Coronary artery (tissue), 2 donors: ENCODE results near the gene KIR2DL1.
A peak's percentile ranks its signal among the peaks of the same experiment; 100 is the strongest.
"Not testable (repeated sequence)": the region's sequence is repeated elsewhere in the genome, so short reads cannot be mapped to it uniquely, and the experiment has no call there.

Source experiments
- DNase-seq: peaks from one replicate; pipeline ENCODE4 v3.0.0-alpha.2; 2017; ENCODE audit warnings: low spot score
- H3K27ac ChIP-seq, 2 donors: fragments of 200-600 bp; sonication (generic); one replicate each; pipeline ENCODE4 v1.5.1; 2016 to 2019
- H3K4me3 ChIP-seq: fragments of 200-600 bp; sonication (generic); 2 replicates; pipeline ENCODE4 v1.5.1; 2016; ENCODE audit warnings: mild to moderate bottlenecking, moderate library complexity
- TF ChIP-seq, protein P1 (sequence below): fragments of 200-600 bp; sonication (generic); IDR thresholded peaks from one replicate; pipeline ENCODE4 v1.5.1; 2019; ENCODE audit warnings: antibody characterized with exemption

The KIR2DL1 gene

DNA sequence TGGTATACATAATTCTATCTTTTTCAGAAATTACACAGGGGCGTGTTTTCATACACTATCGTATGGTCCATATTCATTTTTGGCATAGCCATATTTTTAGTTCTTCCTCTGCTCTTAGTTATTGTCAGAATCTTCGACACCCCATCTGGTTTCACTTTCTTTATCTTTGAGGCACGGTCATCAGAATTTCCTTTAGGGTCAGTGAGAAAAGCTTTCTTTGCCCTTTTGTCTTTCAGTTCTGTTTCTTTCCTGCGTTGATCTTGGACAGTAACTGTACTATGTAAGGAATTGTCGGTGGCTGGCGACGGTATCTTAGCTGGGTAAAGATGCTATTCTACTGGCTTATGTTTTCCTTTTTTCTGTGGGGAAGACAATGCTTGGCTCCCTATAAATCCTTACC is 23.2 kb downstream of the KIR2DL1 start:
- Histone ChIP-seq H3K27ac (no peak overlapping the region), H3K4me3 (peak overlapping the region; percentile 44)
- DNase-seq = no peak
- TF ChIP-seq, protein P1, sequence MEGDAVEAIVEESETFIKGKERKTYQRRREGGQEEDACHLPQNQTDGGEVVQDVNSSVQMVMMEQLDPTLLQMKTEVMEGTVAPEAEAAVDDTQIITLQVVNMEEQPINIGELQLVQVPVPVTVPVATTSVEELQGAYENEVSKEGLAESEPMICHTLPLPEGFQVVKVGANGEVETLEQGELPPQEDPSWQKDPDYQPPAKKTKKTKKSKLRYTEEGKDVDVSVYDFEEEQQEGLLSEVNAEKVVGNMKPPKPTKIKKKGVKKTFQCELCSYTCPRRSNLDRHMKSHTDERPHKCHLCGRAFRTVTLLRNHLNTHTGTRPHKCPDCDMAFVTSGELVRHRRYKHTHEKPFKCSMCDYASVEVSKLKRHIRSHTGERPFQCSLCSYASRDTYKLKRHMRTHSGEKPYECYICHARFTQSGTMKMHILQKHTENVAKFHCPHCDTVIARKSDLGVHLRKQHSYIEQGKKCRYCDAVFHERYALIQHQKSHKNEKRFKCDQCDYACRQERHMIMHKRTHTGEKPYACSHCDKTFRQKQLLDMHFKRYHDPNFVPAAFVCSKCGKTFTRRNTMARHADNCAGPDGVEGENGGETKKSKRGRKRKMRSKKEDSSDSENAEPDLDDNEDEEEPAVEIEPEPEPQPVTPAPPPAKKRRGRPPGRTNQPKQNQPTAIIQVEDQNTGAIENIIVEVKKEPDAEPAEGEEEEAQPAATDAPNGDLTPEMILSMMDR = no peak

DNA sequence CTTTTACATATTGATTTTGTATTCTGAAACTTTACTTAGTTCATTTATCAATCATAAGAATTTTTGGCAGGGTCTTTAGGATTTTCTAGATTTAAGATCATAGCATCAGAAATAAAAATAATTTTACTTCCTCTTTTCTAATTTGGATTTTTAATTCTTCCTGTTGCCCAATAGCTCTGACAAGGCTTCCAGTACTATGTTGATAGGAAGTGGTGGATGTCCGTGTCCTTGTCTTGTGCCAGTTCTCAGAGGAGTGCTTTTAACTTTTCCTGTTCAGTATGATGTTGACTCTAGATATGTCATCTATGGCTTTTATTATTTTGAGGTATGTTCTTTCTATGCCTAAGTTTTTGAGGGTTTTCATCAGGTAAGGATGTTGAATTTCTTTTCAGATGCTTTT is 26.2 kb downstream of the KIR2DL1 start:
- DNase-seq = no peak
- TF ChIP-seq, protein P1 = no peak
- H3K27ac ChIP-seq = no peak overlapping the region
- H3K4me3 ChIP-seq = no peak overlapping the region

- no peak within 1 kb of the TSS for H3K27ac ChIP-seq
- TF ChIP-seq, protein P1 = no peak
Measured at GRCh38 chr19:54803410-54803809, 33.8 kb downstream of the KIR2DL1 start, which contains the start of gene KIR2DL4. TSS of gene KIR2DL4 (plus strand) at chr19:54803610. CDS start at chr19:54803652, 42 bp downstream.

GRCh38 chr19:54804101-54804500 is 34.5 kb downstream of the KIR2DL1 start:
- Histone ChIP-seq H3K27ac (no peak overlapping the region), H3K4me3 (no peak overlapping the region)
- TF ChIP-seq, protein P1 = no peak
- DNase-seq = no peak

More at GRCh38 chr19:54803410-54803809, 33.8 kb downstream of the KIR2DL1 start, which contains the start of gene KIR2DL4:
- no peak within 1 kb of the TSS for H3K4me3 ChIP-seq
- no peak for DNase-seq

- Histone ChIP-seq H3K27ac (no peak overlapping the region), H3K4me3 (no peak overlapping the region)
- no peak for DNase-seq
- TF ChIP-seq, protein P1 = no peak
Measured at GRCh38 chr19:54804571-54804970, 35.0 kb downstream of the KIR2DL1 start.

DNA sequence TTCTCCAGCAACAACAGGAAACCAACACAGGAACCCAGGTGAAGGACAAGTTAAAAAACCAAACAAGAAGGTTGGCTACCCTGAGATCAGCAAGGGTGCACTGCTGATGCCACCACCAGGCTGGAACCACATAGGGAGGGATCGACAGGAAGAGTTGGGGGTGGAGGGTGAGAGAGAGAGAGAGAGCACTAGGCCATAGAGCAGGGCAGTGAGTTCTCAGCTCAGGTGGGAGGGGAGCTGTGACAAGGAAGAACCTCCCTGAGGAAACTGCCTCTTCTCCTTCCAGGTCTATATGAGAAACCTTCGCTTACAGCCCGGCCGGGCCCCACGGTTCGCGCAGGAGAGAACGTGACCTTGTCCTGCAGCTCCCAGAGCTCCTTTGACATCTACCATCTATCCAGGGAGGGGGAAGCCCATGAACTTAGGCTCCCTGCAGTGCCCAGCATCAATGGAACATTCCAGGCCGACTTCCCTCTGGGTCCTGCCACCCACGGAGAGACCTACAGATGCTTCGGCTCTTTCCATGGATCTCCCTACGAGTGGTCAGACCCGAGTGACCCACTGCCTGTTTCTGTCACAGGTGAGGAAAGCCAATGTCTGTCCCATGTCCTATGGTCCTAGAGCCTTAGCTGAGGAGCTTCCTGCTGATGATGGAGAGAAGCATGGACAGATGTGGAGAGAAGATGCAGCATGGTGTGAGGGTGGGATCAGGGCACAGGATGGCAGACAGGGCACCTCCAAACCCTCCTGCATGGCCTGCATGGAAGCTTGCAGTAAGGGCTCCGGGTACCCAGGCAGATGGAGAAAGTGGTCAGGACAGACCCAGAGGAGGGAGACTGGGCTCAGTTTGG is 36.3 kb downstream of the KIR2DL1 start:
- TF ChIP-seq, protein P1 = no peak
- Histone ChIP-seq H3K27ac (no peak overlapping the region), H3K4me3 (no peak overlapping the region)
- no peak for DNase-seq

GRCh38 chr19:54806516-54806838 is 36.9 kb downstream of the KIR2DL1 start:
- Histone ChIP-seq H3K4me3 (no peak overlapping the region), H3K27ac (no peak overlapping the region)
- no peak for DNase-seq
- TF ChIP-seq, protein P1 = no peak

DNA sequence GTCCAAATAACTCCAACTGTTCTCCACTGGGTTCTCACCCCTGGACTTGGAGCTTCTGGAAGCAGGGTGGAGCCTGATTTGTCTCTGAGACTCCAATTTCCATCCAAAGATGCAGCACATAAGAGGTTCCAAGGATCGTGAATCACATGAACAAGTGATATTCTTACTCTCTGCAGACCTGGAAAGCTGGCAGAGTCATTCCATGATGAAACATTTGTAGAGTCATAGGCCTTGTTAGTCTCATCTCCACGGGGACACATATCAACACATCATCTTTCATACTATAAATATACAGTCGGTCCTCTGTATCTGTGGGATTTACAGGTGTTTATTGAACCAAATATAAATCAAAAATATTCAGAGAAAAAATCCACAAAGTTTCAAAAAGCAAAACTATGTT is 45.0 kb downstream of the KIR2DL1 start:
- H3K4me3 ChIP-seq, DNase-seq, H3K27ac ChIP-seq: not testable (repeated sequence)

DNA sequence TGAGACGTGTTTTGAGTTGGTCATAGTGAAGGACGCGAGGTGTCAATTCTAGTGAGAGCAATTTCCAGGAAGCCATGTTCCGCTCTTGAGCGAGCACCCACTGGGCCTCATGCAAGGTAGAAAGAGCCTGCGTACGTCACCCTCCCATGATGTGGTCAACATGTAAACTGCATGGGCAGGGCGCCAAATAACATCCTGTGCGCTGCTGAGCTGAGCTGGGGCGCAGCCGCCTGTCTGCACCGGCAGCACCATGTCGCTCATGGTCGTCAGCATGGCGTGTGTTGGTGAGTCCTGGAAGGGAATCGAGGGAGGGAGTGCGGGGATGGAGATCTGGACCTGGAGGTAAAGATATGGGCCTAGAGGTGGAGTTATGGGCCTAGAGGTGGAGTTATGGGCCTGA is 46.7 kb downstream of the KIR2DL1 start, which contains the start of gene KIR3DL1:
Gene KIR3DL1, plus strand, starts transcription at position 218 of the 400 bp plus-strand sequence.
- H3K27ac ChIP-seq, H3K4me3 ChIP-seq, DNase-seq: not testable (repeated sequence)
